Endodermal cell (in vitro differentiated cells): ENCODE data around the gene HIC1. TPM values are rescaled to one million over a fixed set of nuclear protein-coding genes. Genes with fewer than 3 reads are reported as not detected.

ENCODE experiments used
- DNase-seq: peaks from one replicate; pipeline ENCODE4 v3.0.0-alpha.2; 2017
- H3K27ac ChIP-seq: 2 replicates; pipeline ENCODE4 v1.5.1; 2013; ENCODE audit warnings: mild to moderate bottlenecking, low read depth, low read length, moderate library complexity
- H3K27me3 ChIP-seq: 2 replicates; pipeline ENCODE4 v1.6.1; 2013; ENCODE audit warnings: mild to moderate bottlenecking, low read length, moderate library complexity; ENCODE audit not compliant: insufficient read depth, control insufficient read depth, poor library complexity, severe bottlenecking
- H3K36me3 ChIP-seq: 2 replicates; pipeline ENCODE4 v1.7.0; 2013; ENCODE audit warnings: mild to moderate bottlenecking, low read length, moderate library complexity; ENCODE audit not compliant: control insufficient read depth, insufficient read depth
- H3K4me1 ChIP-seq: one replicate; pipeline ENCODE4 v1.7.0; 2013; ENCODE audit warnings: low read length; ENCODE audit not compliant: control insufficient read depth, insufficient read depth
- H3K4me3 ChIP-seq: 2 replicates; pipeline ENCODE4 v1.5.1; 2013; ENCODE audit warnings: mild to moderate bottlenecking, low read length, moderate library complexity
- H3K9ac ChIP-seq: 2 replicates; pipeline ENCODE4 v1.6.1; 2013; ENCODE audit warnings: mild to moderate bottlenecking, low read length, moderate library complexity; ENCODE audit not compliant: poor library complexity, severe bottlenecking; ENCODE audit errors: extremely low read depth
- H3K9me3 ChIP-seq: 2 replicates; pipeline ENCODE4 v1.6.1; 2013; ENCODE audit warnings: mild to moderate bottlenecking, low read length, moderate library complexity; ENCODE audit not compliant: control insufficient read depth
- H3K27ac Mint-ChIP-seq: 2 replicates; pipeline ENCODE4 v1.8.0; 2020; ENCODE audit warnings: mixed read lengths
- H3K27me3 Mint-ChIP-seq: 2 replicates; pipeline ENCODE4 v1.8.0; 2021; ENCODE audit warnings: mild to moderate bottlenecking, mixed read lengths; ENCODE audit not compliant: insufficient read depth
- H3K36me3 Mint-ChIP-seq: 2 replicates; pipeline ENCODE4 v1.8.0; 2020; ENCODE audit warnings: low read depth, mixed read lengths
- H3K4me1 Mint-ChIP-seq: 2 replicates; pipeline ENCODE4 v1.8.0; 2020; ENCODE audit warnings: mixed read lengths
- H3K4me3 Mint-ChIP-seq: 2 replicates; pipeline ENCODE4 v1.8.0; 2020; ENCODE audit warnings: mild to moderate bottlenecking, moderate library complexity, mixed read lengths
- H3K9me3 Mint-ChIP-seq: 2 replicates; pipeline ENCODE4 v1.8.0; 2020; ENCODE audit warnings: mild to moderate bottlenecking, mixed read lengths
- WGBS, 2 experiments: methylation state at CpG; one replicate each; pipeline versions ENCODE4 v1.1.5 to v1.1.7; 2013; ENCODE audit warnings: missing lambda C conversion rate in 2 of 2, mixed read lengths in 1 of 2; ENCODE audit not compliant: insufficient coverage in 1 of 2, insufficient read length in 1 of 2; 5-methylcytosine and 5-hydroxymethylcytosine counted together
- microRNA-seq: library from miRNA; unstranded; fragments of <30 nt; microRNA quantifications from one replicate; pipeline ENCODE4 v1.2.0, GENCODE V29; 2020; ENCODE audit warnings: borderline microRNAs expressed
- total RNA-seq, 2 donors: library from RNA; stranded (reverse); fragmentation: NEBNext Ultra II Directional in 1 of 2; extraction: Animal tissue kit (Norgen Biotek cat#: 25700) in 1 of 2; gene quantifications; 2 replicates in 1 of 2; 3 replicates in 1 of 2; pipeline ENCODE4 v1.2.1, GENCODE V29; 2021
- TF ChIP-seq, protein P1 (sequence below): fragments of 200-600 bp; sonication (generic); conservative IDR thresholded peaks from 2 replicates; pipeline ENCODE4 v1.5.0; 2021; ENCODE audit warnings: antibody characterized with exemption, mild to moderate bottlenecking

HIC1 gene
- total RNA-seq, 2 donors from 2014 or later: 0.13 to 0.57 TPM

DNA sequence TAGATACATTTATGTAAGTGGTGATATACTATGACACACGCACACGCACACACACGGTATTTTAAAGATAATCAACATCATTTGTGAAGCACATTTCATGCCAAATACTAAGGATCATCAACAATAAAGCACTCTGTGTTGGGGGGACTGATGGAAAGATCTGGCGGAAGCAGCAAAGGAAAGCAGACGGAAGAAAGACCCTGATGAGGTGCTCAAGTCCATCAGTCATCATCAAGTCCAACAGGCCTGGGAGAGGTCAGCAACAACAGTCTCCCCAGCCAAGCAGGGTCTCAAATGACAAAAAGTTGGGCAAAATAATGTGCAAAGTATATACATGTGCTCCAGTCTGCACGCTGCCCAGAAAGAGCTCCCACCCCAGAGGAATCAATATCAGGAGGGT lies 55.5 kb downstream of the HIC1 start:
- TF ChIP-seq, protein P1, sequence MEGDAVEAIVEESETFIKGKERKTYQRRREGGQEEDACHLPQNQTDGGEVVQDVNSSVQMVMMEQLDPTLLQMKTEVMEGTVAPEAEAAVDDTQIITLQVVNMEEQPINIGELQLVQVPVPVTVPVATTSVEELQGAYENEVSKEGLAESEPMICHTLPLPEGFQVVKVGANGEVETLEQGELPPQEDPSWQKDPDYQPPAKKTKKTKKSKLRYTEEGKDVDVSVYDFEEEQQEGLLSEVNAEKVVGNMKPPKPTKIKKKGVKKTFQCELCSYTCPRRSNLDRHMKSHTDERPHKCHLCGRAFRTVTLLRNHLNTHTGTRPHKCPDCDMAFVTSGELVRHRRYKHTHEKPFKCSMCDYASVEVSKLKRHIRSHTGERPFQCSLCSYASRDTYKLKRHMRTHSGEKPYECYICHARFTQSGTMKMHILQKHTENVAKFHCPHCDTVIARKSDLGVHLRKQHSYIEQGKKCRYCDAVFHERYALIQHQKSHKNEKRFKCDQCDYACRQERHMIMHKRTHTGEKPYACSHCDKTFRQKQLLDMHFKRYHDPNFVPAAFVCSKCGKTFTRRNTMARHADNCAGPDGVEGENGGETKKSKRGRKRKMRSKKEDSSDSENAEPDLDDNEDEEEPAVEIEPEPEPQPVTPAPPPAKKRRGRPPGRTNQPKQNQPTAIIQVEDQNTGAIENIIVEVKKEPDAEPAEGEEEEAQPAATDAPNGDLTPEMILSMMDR: no peak
- Mint-ChIP-seq H3K4me3 (no peak overlapping the region), H3K27ac (no peak overlapping the region), H3K9me3 (no peaks in the 10 kb centered on the region), H3K27me3 (no peaks in the 10 kb centered on the region), H3K4me1 (peaks cover 9% of the 10 kb centered on the region), H3K36me3 (no peaks in the 10 kb centered on the region)
- H3K9me3 ChIP-seq: no peaks in the 10 kb centered on the region
- peak; percentile 27 for DNase-seq
- no peak overlapping the region for H3K9ac ChIP-seq
- no peak overlapping the region for H3K4me3 ChIP-seq
- H3K27me3 ChIP-seq: no peaks in the 10 kb centered on the region
- peak overlapping the region; percentile 24 for H3K27ac ChIP-seq
- 97 to 100% methylated on average over 3 to 4 of the region's 6 CpGs for WGBS, 2 experiments
- peaks cover 25% of the 10 kb centered on the region for H3K36me3 ChIP-seq
- no peaks in the 10 kb centered on the region for H3K4me1 ChIP-seq

DNA sequence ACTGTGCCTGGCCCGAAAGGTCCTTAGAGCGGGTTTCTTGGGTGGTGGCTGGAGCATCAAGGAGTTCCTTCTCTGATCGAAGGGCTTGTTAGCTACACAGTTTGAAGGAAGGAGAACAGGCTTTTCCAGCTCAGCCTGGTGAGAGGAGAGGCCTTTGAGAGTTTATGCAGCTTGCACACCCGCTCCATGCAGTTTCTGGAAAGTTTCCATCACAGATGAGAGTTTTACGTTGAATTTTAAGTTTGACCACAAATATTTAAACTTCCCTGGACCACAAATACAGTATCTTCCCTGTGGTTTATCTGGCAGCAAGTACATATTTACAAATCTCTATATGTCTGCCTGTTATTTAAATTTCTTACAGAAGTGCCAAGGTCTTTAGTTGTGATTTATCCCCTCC lies 56.8 kb downstream of the HIC1 start:
- TF ChIP-seq, protein P1: no peak
- H3K4me1 Mint-ChIP-seq: peaks cover 9% of the 10 kb centered on the region
- no peak for DNase-seq
- H3K4me1 ChIP-seq: no peaks in the 10 kb centered on the region
- H3K27ac Mint-ChIP-seq: no peak overlapping the region
- H3K27me3 Mint-ChIP-seq: no peaks in the 10 kb centered on the region
- no peak overlapping the region for H3K4me3 Mint-ChIP-seq
- H3K27me3 ChIP-seq: no peaks in the 10 kb centered on the region
- H3K9me3 ChIP-seq: no peaks in the 10 kb centered on the region
- no peak overlapping the region for H3K27ac ChIP-seq
- H3K9me3 Mint-ChIP-seq: no peaks in the 10 kb centered on the region
- H3K9ac ChIP-seq: no peak overlapping the region
- H3K36me3 ChIP-seq: peaks cover 25% of the 10 kb centered on the region
- H3K36me3 Mint-ChIP-seq: peaks cover 2% of the 10 kb centered on the region
- 98 to 100% methylated on average over 5 of the region's 5 CpGs for WGBS, 2 experiments
- no peak overlapping the region for H3K4me3 ChIP-seq

Small RNA genes lying within 50 kb of the gene (microRNA-seq; reads per million reads assigned to microRNA genes)
- gene MIR132: 46.7 reads per million, percentile 67 among the genes with 10 or more reads in this experiment
- 1.9 reads per million, percentile 9 among the genes with 10 or more reads in this experiment for gene MIR212

Other genes with a start within 250 kb of the HIC1 start
- gene SMYD4, start 225.2 kb upstream of the HIC1 start, total RNA-seq: 10 to 100 TPM; 31.6 to 36.8 TPM
- 100 to 1,000 TPM; 190 to 249 TPM for gene RPA1, start 225.1 kb upstream of the HIC1 start, total RNA-seq
- 10 to 100 TPM; 18.2 to 19.6 TPM for gene RTN4RL1, start 29.8 kb upstream of the HIC1 start, total RNA-seq
- gene DPH1, start 24.9 kb upstream of the HIC1 start, total RNA-seq: 10 to 100 TPM; 31.1 to 48.3 TPM
- gene OVCA2, start 13.1 kb upstream of the HIC1 start, total RNA-seq: 10 to 100 TPM; 19.8 to 27.5 TPM
- 10 to 100 TPM; 44.3 to 56.7 TPM for gene SMG6, start 248.7 kb downstream of the HIC1 start, total RNA-seq
- gene SRR, start 248.8 kb downstream of the HIC1 start, total RNA-seq: 10 to 100 TPM; 10.2 to 38.0 TPM